Naive thymus-derived CD4-positive, alpha-beta T cell (primary cell): ENCODE data around the gene LRRC56. TPM values are rescaled to one million over a fixed set of nuclear protein-coding genes. Genes with fewer than 3 reads are reported as not detected.

Experiments
- ATAC-seq: fragments of 150-1000 bp; cut with Tn5 transposase; 2 replicates; pipeline ENCODE4 v1.10.0; 2021; ENCODE audit warnings: mild to moderate bottlenecking, moderate library complexity
- CTCF ChIA-PET: fragments of 350-600 bp; sonication (Branson Sonifier 250); formaldehyde crosslinking; loops from one replicate; lab custom pipeline; 2021; ENCODE audit warnings: antibody characterized with exemption; lab: Charles Lee
- POLR2A ChIA-PET: fragments of 350-600 bp; sonication (Branson Sonifier 250); formaldehyde crosslinking; loops from one replicate; lab custom pipeline; 2021; ENCODE audit warnings: antibody characterized with exemption, inconsistent platforms; lab: Charles Lee
- DNase-seq, 9 donors: peaks; one replicate each; pipeline versions ENCODE4 v3.0.0 to v3.0.0-alpha.2; 2020 to 2022; ENCODE audit warnings: mixed read lengths in 1 of 9
- H3K27ac ChIP-seq: one replicate; pipeline ENCODE4 v1.7.0; 2013; ENCODE audit warnings: mild to moderate bottlenecking, low read depth, low read length, moderate library complexity
- H3K27me3 ChIP-seq, 2 donors: one replicate each; pipeline ENCODE4 v1.7.0; 2013; ENCODE audit warnings: low read length in 2 of 2, mild to moderate bottlenecking in 2 of 2, moderate library complexity in 2 of 2; ENCODE audit not compliant: control insufficient read depth in 2 of 2, insufficient read depth in 2 of 2
- H3K36me3 ChIP-seq, 3 experiments: 1 replicate in 2 of 3; 2 replicates in 1 of 3; pipeline ENCODE4 v1.7.0; 2013; ENCODE audit warnings: low read length in 3 of 3, mild to moderate bottlenecking in 3 of 3, moderate library complexity in 1 of 3; ENCODE audit not compliant: insufficient read depth in 3 of 3, control insufficient read depth in 2 of 3
- H3K4me1 ChIP-seq, 2 donors: one replicate each; pipeline ENCODE4 v1.7.0; 2013; ENCODE audit warnings: low read length in 2 of 2, mild to moderate bottlenecking in 2 of 2, moderate library complexity in 1 of 2; ENCODE audit not compliant: control insufficient read depth in 2 of 2, insufficient read depth in 2 of 2
- H3K4me3 ChIP-seq: 2 replicates; pipeline ENCODE4 v1.7.0; 2013; ENCODE audit warnings: mild to moderate bottlenecking, low read length
- H3K9me3 ChIP-seq, 3 experiments: 1 replicate in 2 of 3; 2 replicates in 1 of 3; pipeline ENCODE4 v1.7.0; 2013; ENCODE audit warnings: low read length in 3 of 3; ENCODE audit not compliant: control insufficient read depth in 2 of 3
- H3K27ac Mint-ChIP-seq, 9 donors: one replicate each; pipeline ENCODE4 v1.8.0; 2020 to 2022; ENCODE audit warnings: mixed read lengths in 9 of 9, mild to moderate bottlenecking in 8 of 9, moderate library complexity in 5 of 9, inconsistent platforms in 2 of 9
- H3K27me3 Mint-ChIP-seq, 5 donors: one replicate each; pipeline ENCODE4 v1.8.0; 2021 to 2022; ENCODE audit warnings: mixed read lengths in 5 of 5, mild to moderate bottlenecking in 1 of 5
- H3K36me3 Mint-ChIP-seq, 5 donors: one replicate each; pipeline ENCODE4 v1.8.0; 2020 to 2022; ENCODE audit warnings: mixed read lengths in 5 of 5, mild to moderate bottlenecking in 3 of 5, inconsistent platforms in 1 of 5
- H3K4me1 Mint-ChIP-seq, 7 donors: one replicate each; pipeline ENCODE4 v1.8.0; 2020 to 2022; ENCODE audit warnings: mixed read lengths in 7 of 7, mild to moderate bottlenecking in 3 of 7, inconsistent platforms in 1 of 7
- H3K4me3 Mint-ChIP-seq, 10 donors: one replicate each; pipeline ENCODE4 v1.8.0; 2020 to 2022; ENCODE audit warnings: mild to moderate bottlenecking in 10 of 10, mixed read lengths in 10 of 10, moderate library complexity in 6 of 10, inconsistent platforms in 2 of 10
- H3K9me3 Mint-ChIP-seq, 11 donors: one replicate each; pipeline ENCODE4 v1.8.0; 2020 to 2022; ENCODE audit warnings: mixed read lengths in 11 of 11, mild to moderate bottlenecking in 4 of 11, inconsistent platforms in 1 of 11, moderate library complexity in 1 of 11
- intact Hi-C, 2 donors: fragments of 100-400 bp; cut with micrococcal nuclease; formaldehyde crosslinking; loops; one replicate each; pipeline ENCODE4 v1.15.1; 2023
- polyA plus RNA-seq, 2 donors: library from polyadenylated mRNA; unstranded; fragments of 300-500 nt; fragmentation: Illumina TruSeq; gene quantifications; one replicate each; pipeline ENCODE4 v1.2.3, GENCODE V29; 2021
- total RNA-seq, 6 experiments: library from RNA in 5 of 6; stranded (reverse) in 5 of 6; gene quantifications; 1 replicate in 5 of 6; 2 replicates in 1 of 6; pipeline ENCODE4 v1.2.3 and lab custom pipeline; 2021 to 2026

LRRC56 gene
- total and polyA plus RNA-seq, 7 experiments from 2014 or later: 0.35 to 5.1 (median 3.1) TPM

DNA sequence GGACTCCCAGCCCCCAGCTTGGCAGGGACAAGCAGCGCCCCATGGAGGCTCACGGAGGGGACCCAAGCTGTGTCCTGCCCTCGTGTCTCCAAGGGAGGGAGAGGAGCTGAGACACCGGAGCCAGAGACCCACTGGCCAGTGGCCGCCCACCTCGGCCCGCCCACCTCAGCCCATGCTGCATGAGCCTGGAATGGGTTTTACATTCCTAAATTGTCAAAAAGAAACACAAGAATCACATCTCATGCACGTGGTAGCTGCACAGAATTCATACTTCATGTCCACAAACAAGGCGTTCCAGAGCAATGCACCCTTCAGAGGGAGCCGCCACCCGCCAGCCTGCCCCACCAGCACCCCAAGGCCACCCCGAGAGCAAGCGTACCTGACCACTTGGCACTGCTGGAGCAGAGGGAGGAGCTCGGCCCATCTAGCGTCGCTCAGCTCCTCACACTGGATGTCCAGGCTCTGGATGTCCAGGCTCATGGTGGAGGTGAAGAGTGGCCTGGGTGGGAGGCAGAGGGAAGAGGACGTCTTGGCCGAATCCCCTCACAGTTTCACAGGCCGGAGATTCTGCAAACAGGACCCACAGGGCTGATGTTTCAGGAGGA is 35.5 kb upstream of the LRRC56 start:
- DNase-seq: no peak
- Histone ChIP-seq H3K4me3 (no peak overlapping the region), H3K27ac (no peak overlapping the region), H3K9me3 (no peaks in the 10 kb centered on the region), H3K27me3 (no peaks in the 10 kb centered on the region), H3K4me1 (peaks cover 12 to 18% of the 10 kb centered on the region in 2 donors), H3K36me3 (peaks cover 0 to 59% (median 35%) of the 10 kb centered on the region in 3 experiments)
- ATAC-seq: no peak
- no peaks in the 10 kb centered on the region for H3K27me3 Mint-ChIP-seq
- ChIA-PET POLR2A (interaction anchor here (0.6 kb wide), 1 partner anchor 34 kb away, joined by 3 read pairs; the partner anchor contains the start of gene HRAS), CTCF (no interaction called here)
- H3K4me3 Mint-ChIP-seq: peak overlapping the region in 1 of 10 donors; percentile 37
- H3K9me3 Mint-ChIP-seq: peaks cover 0 to 4% (median 0%) of the 10 kb centered on the region in 11 donors
- H3K27ac Mint-ChIP-seq: peak overlapping the region in 1 of 9 donors; percentile 58
- peaks cover 7 to 20% (median 9%) of the 10 kb centered on the region in 5 donors for H3K36me3 Mint-ChIP-seq
- H3K4me1 Mint-ChIP-seq: peaks cover 9 to 32% (median 22%) of the 10 kb centered on the region in 7 donors
- intact Hi-C loops: no loop called here

DNA sequence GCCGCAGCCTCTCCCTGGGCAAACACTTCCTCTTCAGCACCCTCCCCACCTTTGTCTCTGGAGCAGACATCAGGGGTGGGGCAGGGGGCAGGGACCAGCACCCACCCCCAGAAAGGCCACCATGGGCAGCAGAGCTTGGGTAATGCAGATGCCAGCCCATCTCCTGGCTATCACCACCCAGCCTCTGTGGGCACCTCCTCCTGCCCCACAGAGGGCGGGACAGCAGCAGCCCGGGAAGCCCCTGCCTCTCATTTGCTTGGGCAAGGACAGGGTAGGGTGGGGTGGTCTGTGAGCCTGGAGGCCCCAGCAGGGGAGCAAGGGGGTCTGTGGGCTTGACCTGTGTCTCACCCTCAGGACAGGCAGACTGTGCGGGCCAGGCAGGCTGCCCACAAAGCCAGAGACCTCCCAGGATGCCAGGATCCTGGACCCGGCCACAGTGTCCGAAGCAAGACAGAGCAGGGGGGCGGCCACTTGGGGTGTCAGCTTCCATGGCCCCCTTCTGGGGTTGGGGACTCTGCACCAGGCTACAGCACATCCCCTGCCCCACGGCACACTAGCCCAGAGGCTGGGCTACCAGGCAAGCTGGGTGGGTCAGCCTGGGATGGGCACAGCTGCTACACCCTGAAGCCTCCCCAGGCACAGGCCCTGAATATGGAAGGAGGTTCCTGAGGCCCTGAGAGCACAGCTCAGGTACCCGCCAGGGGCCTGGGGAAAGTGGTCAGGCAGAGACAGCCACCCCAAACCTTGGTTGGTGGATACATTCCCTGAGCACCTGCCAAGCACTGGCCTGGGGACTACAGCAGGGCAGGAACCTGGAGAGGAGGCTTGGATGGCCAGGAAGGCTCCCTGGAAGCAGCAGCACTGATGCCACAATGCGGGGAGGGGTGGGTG is 34.8 kb upstream of the LRRC56 start:
- H3K27me3 ChIP-seq: no peaks in the 10 kb centered on the region
- Mint-ChIP-seq H3K27ac (peak overlapping the region in 1 of 9 donors; percentile 13), H3K9me3 (peaks cover 0 to 4% (median 0%) of the 10 kb centered on the region in 11 donors), H3K4me1 (peaks cover 9 to 27% (median 20%) of the 10 kb centered on the region in 7 donors), H3K36me3 (peaks cover 2 to 13% (median 5%) of the 10 kb centered on the region in 5 donors), H3K4me3 (no peak overlapping the region), H3K27me3 (no peaks in the 10 kb centered on the region)
- no peak overlapping the region for H3K27ac ChIP-seq
- H3K4me1 ChIP-seq: peaks cover 12 to 19% of the 10 kb centered on the region in 2 donors
- no peaks in the 10 kb centered on the region for H3K9me3 ChIP-seq
- intact Hi-C loops: no loop called here
- peaks cover 0 to 51% (median 32%) of the 10 kb centered on the region in 3 experiments for H3K36me3 ChIP-seq
- DNase-seq (no peak), ATAC-seq (no peak)
- H3K4me3 ChIP-seq: no peak overlapping the region
- CTCF ChIA-PET: no interaction called here
- POLR2A ChIA-PET: interaction anchor here (0.6 kb wide), 1 partner anchor 33 kb away, joined by 3 read pairs; the partner anchor contains the start of gene HRAS

DNA sequence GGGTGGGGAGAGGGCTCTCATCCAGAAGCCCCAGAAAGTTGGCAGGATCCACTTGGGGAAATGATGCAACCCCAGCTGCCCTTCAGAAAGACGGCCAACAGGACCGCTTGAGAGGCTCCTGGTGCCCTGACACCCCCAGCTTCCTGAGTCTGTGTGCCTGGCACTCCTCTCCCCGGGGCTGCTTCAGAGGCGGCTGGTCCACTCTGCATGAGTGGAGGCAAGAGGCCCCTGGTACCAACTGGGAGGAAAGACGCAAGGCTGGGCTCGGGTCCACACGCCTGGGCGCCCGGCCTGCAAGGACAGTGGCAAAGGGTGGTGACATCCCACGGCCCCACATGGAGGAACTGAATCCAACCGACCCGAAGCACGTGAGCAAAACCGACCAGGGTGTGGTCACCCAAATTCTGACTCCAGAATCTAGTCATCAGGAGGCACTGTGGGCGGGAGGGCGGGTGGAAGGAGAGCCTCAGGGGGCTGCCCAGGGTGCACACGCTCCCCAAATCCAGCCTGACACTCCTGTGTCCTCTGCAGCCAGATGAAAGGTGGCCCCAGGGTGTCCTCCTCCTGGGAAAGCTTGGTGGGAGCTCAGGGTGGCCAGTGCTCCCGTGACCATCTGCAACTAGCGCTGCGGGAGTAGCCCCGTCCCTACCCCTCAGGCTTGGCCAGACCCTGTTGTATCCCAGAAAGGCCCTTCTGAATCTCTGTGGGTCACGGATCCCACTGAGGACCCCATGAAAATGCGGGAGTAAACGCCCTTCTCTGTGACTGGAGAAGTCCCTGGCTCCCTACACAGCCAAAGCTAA is 33.9 kb upstream of the LRRC56 start:
- ATAC-seq: no peak
- H3K9me3 Mint-ChIP-seq: peaks cover 0 to 4% (median 0%) of the 10 kb centered on the region in 11 donors
- no peaks in the 10 kb centered on the region for H3K27me3 ChIP-seq
- peaks cover 12 to 26% of the 10 kb centered on the region in 2 donors for H3K4me1 ChIP-seq
- peak in 1 of 9 donors; percentile 29 for DNase-seq
- H3K27me3 Mint-ChIP-seq: no peaks in the 10 kb centered on the region
- H3K4me3 Mint-ChIP-seq: peak overlapping the region in 3 of 10 donors; percentile 21 to 96 (median 48)
- no peaks in the 10 kb centered on the region for H3K9me3 ChIP-seq
- H3K4me3 ChIP-seq: no peak overlapping the region
- H3K27ac Mint-ChIP-seq: peak overlapping the region in 1 of 9 donors; percentile 9
- H3K27ac ChIP-seq: no peak overlapping the region
- H3K36me3 ChIP-seq: peaks cover 0 to 43% (median 24%) of the 10 kb centered on the region in 3 experiments
- intact Hi-C loops: no loop called here
- H3K36me3 Mint-ChIP-seq: peaks cover 0 to 7% (median 0%) of the 10 kb centered on the region in 5 donors
- POLR2A ChIA-PET: interaction anchor here (1.2 kb wide), 1 partner anchor 46 kb away, joined by 3 read pairs; no protein-coding TSS in a partner anchor
- H3K4me1 Mint-ChIP-seq: peaks cover 5 to 29% (median 24%) of the 10 kb centered on the region in 7 donors
- CTCF ChIA-PET: no interaction called here

DNA sequence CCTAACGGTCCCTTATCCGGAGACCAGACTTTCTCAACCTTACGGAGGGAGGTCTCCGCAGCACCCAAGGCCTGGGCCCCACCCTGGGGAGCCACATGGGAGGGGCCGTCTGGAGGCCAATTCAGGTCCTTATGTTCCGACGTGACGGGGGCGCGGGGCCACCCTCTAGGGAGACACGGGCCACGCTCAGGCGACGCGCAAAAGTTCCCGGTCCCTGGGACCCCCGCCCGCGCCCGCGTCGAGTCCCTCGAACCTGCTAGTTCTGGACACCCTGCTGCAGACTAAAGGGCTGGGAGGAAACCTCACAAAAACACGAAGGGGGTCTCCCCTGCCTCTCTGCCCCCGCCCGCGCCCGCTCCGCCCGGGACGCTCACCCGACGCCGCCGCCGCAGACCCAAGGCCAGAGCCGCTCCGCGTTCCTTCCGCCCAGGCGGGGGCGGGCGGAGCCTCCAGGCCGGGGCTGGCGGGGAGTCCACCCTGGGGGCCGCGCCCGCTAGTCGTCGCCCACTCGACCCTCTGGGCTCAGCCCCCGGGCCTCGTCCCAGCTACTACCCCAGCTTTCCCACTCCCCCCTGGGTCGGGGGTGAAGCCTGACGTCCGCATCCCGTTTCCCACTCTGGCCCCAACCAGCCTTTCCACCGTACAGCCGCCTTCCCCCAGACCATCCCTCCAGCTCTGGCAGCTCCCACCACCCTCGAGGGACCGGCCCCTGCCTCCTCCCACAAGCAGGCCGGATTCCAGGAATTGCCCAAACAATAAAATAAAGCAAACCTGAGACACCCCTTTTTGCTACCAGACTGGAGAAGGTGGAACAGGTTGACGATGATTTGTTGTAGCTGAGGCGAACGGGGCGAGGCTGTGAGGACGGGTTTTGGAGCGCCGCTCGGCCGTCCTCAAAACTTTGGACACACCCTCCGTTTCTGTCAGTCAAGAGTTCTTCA is 33.0 kb upstream of the LRRC56 start:
- DNase-seq (peak in 1 of 9 donors; percentile 47), ATAC-seq (no peak)
- H3K9me3 Mint-ChIP-seq: peaks cover 0 to 4% (median 0%) of the 10 kb centered on the region in 11 donors
- peaks cover 12 to 26% of the 10 kb centered on the region in 2 donors for H3K4me1 ChIP-seq
- intact Hi-C loops: no loop called here
- no peak overlapping the region for H3K27ac ChIP-seq
- POLR2A ChIA-PET: interaction anchor here (0.6 to 1.2 kb wide), 2 partner anchors 47 to 51 kb away, joined by 3 read pairs; no protein-coding TSS in a partner anchor
- H3K27me3 Mint-ChIP-seq: no peaks in the 10 kb centered on the region
- peaks cover 0 to 33% (median 16%) of the 10 kb centered on the region in 3 experiments for H3K36me3 ChIP-seq
- H3K27ac Mint-ChIP-seq: peak overlapping the region in 5 of 9 donors; percentile 73 to 100 (median 98)
- CTCF ChIA-PET: no interaction called here
- H3K4me1 Mint-ChIP-seq: peaks cover 5 to 31% (median 24%) of the 10 kb centered on the region in 7 donors
- H3K4me3 Mint-ChIP-seq: peak overlapping the region; percentile 61 to 99 (median 86)
- H3K9me3 ChIP-seq: no peaks in the 10 kb centered on the region
- H3K4me3 ChIP-seq: no peak overlapping the region
- H3K36me3 Mint-ChIP-seq: peaks cover 0 to 7% (median 0%) of the 10 kb centered on the region in 5 donors
- H3K27me3 ChIP-seq: no peaks in the 10 kb centered on the region

DNA sequence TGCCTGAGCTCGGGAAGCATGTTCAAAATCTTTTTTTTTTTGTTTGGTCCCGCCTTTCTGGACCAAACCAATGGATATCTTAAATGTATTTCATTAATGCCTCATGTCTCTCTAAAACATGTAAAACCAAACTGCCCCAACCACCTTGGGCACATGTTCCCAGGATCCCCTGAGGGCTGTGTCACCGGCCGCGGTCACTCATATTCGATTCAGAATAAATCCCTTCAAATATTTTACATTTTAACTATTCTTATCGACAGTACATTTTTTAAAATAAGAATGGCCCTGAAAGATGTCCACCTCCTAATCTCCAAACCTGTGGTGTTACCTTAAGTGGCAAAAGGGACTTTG is 32.4 kb upstream of the LRRC56 start:
- Mint-ChIP-seq H3K27me3 (no peaks in the 10 kb centered on the region), H3K9me3 (peaks cover 0 to 4% (median 0%) of the 10 kb centered on the region in 11 donors), H3K27ac (peak overlapping the region in 8 of 9 donors; percentile 14 to 100 (median 99)), H3K4me1 (peaks cover 5 to 33% (median 24%) of the 10 kb centered on the region in 7 donors), H3K36me3 (peaks cover 0 to 11% (median 3%) of the 10 kb centered on the region in 5 donors), H3K4me3 (peak overlapping the region; percentile 61 to 99 (median 86))
- Histone ChIP-seq H3K27me3 (no peaks in the 10 kb centered on the region), H3K4me1 (peaks cover 12 to 26% of the 10 kb centered on the region in 2 donors), H3K4me3 (no peak overlapping the region), H3K9me3 (no peaks in the 10 kb centered on the region), H3K36me3 (peaks cover 0 to 27% (median 10%) of the 10 kb centered on the region in 3 experiments), H3K27ac (peak overlapping the region; percentile 99)
- ATAC-seq (no peak), DNase-seq (no peak)
- ChIA-PET POLR2A (interaction anchor here (0.6 kb wide), 1 partner anchor 50 kb away, joined by 3 read pairs; no protein-coding TSS in a partner anchor), CTCF (no interaction called here)
- intact Hi-C loops: loop anchor here (5.0 kb wide), 4 partner anchors 148 to 757 kb away; partner anchors contain the start of genes IFITM1 (in 1 of the 2) and IFITM2 (in 1 of the 2)
